Stomach smooth muscle (tissue), 2 donors: ENCODE results near the gene DOCK9.

Source experiments
- H3K27ac ChIP-seq: one replicate; pipeline ENCODE4 v1.7.0; 2013; ENCODE audit warnings: mild to moderate bottlenecking, low read length, inconsistent platforms
- H3K27me3 ChIP-seq, 2 donors: one replicate each; pipeline ENCODE4 v1.7.0; 2013; ENCODE audit warnings: low read length in 2 of 2; ENCODE audit not compliant: insufficient read depth in 2 of 2, control insufficient read depth in 1 of 2
- H3K36me3 ChIP-seq, 2 donors: one replicate each; pipeline ENCODE4 v1.7.0; 2013; ENCODE audit warnings: low read length in 2 of 2; ENCODE audit not compliant: control insufficient read depth in 2 of 2, insufficient read depth in 2 of 2
- H3K4me1 ChIP-seq: one replicate; pipeline ENCODE4 v1.7.0; 2013; ENCODE audit warnings: low read length; ENCODE audit not compliant: control insufficient read depth, insufficient read depth
- H3K4me3 ChIP-seq, 2 donors: one replicate each; pipeline ENCODE4 v1.7.0; 2013; ENCODE audit warnings: low read length in 2 of 2
- H3K9ac ChIP-seq, 2 donors: one replicate each; pipeline ENCODE4 v1.7.0; 2013; ENCODE audit warnings: low read length in 2 of 2, mild to moderate bottlenecking in 1 of 2
- H3K9me3 ChIP-seq, 2 donors: one replicate each; pipeline ENCODE4 v1.7.0; 2013; ENCODE audit warnings: low read length in 2 of 2; ENCODE audit not compliant: control insufficient read depth in 2 of 2
- donor health status: healthy.
- donor health status: Pancreatic carcinoma.

The DOCK9 gene

DNA sequence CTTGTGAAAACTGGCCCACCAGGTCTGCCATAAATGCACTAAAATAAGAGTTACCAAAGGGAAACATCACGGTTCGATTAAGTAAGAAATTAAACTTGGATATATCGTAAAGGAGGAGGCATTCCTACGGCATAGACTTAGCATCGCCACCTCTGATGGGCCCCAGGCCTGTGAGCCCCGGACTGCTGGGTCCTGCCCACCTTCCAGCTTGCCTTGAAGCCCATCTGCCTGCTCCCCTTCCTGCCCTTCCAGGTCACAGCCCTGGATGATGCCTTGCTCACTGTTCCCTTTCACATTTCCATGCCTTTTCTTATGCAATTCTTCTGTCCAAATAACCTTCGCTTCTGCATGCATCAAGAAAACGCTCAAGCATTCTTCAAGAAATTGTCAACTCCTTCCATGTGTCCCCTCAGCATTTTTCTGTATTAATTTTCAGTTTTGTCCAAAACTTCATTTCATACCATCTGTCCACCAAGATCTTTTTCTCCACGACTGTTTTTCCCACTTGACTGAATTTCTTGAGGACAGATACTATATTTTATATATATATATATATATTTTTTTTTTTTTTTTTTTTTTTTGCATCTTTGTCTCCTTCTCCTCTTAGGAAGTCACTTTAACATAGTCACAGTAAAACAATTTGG is 91.2 kb downstream of the DOCK9 start:
- Histone ChIP-seq H3K9me3 (no peaks in the 10 kb centered on the region), H3K9ac (no peak overlapping the region), H3K4me3 (no peak overlapping the region), H3K27ac (no peak overlapping the region), H3K4me1 (peaks cover 3% of the 10 kb centered on the region), H3K27me3 (no peaks in the 10 kb centered on the region), H3K36me3 (peaks cover 40 to 43% of the 10 kb centered on the region in 2 donors)

DNA sequence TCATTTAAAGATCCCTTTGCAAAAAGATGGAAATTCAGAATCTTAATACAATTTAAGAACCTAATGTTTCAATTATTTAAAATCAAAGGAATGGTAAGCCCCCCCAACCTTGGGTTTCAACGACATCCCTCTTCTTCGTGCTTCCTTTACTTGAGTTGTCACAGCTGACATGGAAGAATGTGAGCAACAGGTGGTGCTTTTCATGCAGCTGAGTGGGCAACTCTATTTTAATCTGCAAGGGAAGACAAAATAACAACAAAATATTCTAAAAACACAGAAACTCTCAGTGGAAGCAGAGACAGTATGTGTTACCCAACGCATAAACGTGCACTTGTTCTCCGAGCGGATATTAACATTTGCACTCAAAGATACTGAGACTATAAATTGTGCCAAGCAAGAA is 92.3 kb downstream of the DOCK9 start:
- Histone ChIP-seq H3K4me1 (peaks cover 3% of the 10 kb centered on the region), H3K36me3 (peaks cover 43 to 49% of the 10 kb centered on the region in 2 donors)

DNA sequence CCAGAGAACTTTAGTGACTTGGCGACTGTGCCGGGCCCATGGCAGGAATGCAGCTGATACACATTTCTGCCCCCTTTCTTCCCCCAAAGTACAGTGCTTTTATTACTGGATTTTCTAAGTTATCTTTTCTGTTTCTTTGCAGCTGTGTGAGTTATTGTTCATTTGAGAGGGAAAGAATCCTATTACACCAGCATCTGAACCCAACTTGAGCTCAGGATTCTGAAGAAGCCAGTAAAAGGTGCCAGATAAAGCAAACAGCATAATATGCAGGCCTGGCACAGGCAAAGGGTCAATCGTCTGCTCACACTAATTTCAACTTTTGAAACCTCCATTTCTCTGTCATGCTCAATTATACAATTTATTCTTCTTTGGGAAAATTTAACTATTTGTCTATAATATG is 93.9 kb downstream of the DOCK9 start:
- Histone ChIP-seq H3K27ac (no peak overlapping the region), H3K9me3 (no peaks in the 10 kb centered on the region), H3K9ac (no peak overlapping the region), H3K4me3 (no peak overlapping the region), H3K27me3 (no peaks in the 10 kb centered on the region), H3K4me1 (peaks cover 5% of the 10 kb centered on the region), H3K36me3 (peaks cover 51 to 60% of the 10 kb centered on the region in 2 donors)

More for the DNA sequence above, 92.3 kb downstream of the DOCK9 start:
- Histone ChIP-seq H3K9me3 (no peaks in the 10 kb centered on the region), H3K9ac (no peak overlapping the region), H3K4me3 (no peak overlapping the region), H3K27me3 (no peaks in the 10 kb centered on the region), H3K27ac (no peak overlapping the region)

DNA sequence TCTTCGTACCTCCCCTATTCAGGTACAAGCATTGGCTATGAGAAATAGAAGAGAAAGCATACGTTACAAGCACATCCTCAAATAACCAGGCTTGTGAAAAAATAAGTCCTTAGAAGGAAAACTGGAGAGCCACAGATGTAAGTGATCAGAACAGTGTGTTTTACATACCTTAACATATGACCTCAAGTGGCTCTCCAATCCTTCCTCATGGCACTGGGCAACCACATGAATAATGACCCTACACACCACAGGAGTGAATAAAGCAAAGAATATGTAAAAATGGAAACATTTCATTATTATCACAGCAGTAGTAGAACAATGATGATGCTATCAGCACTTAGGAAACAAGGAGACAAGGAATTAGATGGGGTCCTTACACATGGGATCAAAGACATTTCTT is 96.5 kb downstream of the DOCK9 start:
- no peaks in the 10 kb centered on the region for H3K27me3 ChIP-seq
- peaks cover 45 to 55% of the 10 kb centered on the region in 2 donors for H3K36me3 ChIP-seq
- peaks cover 16% of the 10 kb centered on the region for H3K4me1 ChIP-seq
- no peak overlapping the region for H3K4me3 ChIP-seq
- H3K9ac ChIP-seq: no peak overlapping the region
- H3K27ac ChIP-seq: no peak overlapping the region
- no peaks in the 10 kb centered on the region for H3K9me3 ChIP-seq

DNA sequence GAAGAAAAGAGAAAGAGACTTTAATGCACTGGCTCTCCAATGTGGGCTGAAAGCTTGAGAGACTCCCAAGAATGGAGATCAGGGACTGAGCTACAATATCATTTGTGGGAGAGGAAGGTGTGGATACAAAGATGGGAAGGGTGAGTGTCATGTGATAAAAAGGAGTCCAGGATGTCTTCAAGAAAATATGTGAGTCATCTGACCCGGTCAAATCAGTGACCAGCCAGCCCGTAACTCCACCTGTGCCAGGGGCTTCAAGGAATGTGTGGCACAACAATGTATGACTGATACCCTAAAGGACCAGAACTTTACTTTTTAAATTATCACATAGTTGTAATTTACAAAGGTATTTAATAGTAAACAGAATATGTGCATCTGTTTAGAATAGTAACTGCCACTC is 97.2 kb downstream of the DOCK9 start:
- no peak overlapping the region for H3K9ac ChIP-seq
- H3K4me3 ChIP-seq: no peak overlapping the region
- H3K27ac ChIP-seq: no peak overlapping the region
- H3K4me1 ChIP-seq: peaks cover 16% of the 10 kb centered on the region
- no peaks in the 10 kb centered on the region for H3K27me3 ChIP-seq
- peaks cover 46 to 54% of the 10 kb centered on the region in 2 donors for H3K36me3 ChIP-seq
- no peaks in the 10 kb centered on the region for H3K9me3 ChIP-seq

DNA sequence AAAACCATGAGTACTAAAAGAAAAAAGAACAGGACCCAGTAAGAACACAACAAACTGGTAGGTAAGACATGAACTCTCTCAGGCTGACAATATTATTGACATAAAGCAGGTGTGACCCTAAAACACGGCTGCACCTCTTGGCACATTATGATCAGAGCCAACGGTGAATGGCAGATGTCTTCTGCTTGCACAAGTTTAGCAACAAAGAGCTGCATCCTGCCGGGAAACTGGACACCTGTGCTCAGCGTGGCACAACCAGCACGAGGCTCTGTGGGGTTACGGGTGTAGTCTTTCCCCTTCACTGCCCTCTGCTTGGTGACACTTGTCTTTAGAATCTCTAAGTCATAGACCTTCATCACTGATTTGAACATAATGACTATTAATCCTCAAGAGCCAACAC is 97.9 kb downstream of the DOCK9 start:
- peaks cover 16% of the 10 kb centered on the region for H3K4me1 ChIP-seq
- no peak overlapping the region for H3K9ac ChIP-seq
- H3K36me3 ChIP-seq: peaks cover 47 to 56% of the 10 kb centered on the region in 2 donors
- no peaks in the 10 kb centered on the region for H3K27me3 ChIP-seq
- no peaks in the 10 kb centered on the region for H3K9me3 ChIP-seq
- H3K4me3 ChIP-seq: no peak overlapping the region
- H3K27ac ChIP-seq: no peak overlapping the region

DNA sequence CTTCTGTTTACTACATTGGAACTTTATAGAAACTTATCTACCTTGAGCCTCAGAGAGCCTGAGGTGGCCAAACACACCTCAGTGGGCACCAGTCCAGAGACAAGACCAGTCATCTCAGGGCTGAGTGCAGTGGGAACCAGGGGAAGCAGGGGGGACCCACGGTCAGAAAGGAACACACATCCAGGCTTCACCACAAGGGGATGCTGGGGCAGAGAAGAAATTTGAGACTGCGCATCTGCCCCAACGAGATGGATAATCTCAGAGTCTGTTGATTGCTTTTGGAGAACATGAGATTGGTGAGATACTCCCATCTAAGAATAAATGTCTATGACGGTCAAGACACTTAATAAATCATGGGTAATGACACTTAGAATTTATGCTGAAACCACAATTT is 98.7 kb downstream of the DOCK9 start:
- Histone ChIP-seq H3K27me3 (no peaks in the 10 kb centered on the region), H3K4me3 (no peak overlapping the region), H3K9me3 (no peaks in the 10 kb centered on the region), H3K4me1 (peaks cover 16% of the 10 kb centered on the region), H3K36me3 (peaks cover 47 to 52% of the 10 kb centered on the region in 2 donors), H3K27ac (peak overlapping the region; percentile 50), H3K9ac (no peak overlapping the region)

DNA sequence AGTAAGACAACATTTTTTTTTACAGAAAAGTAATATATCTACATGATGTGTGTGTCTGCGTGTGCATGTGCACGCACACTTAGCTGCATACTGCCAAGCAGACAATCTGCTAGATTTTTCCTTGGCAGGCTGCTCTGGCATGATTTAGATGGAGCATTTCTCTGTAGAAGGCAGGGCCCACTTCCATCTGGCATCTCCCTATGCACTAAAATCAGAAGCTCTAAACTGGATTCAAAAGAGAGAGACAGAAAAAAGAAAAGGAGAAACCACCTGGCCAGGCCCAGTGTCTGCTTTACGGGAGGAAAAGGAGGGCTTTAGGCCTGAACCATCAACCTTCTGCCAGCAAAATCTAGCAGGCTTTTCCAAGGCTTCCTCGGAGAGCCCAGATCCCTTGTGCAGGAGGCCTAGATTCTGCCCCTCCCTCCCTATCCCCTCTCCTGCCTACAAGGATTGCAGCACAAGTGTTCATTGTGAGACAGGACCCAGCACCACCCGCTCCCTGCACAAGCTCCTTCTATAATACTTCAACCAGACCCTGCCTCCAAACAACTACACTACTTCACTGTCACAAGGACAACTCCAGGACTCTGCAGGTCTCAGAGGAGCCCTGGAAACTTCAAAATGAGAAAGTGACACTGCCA is 99.3 kb downstream of the DOCK9 start:
- H3K36me3 ChIP-seq: peaks cover 46% of the 10 kb centered on the region in 2 donors

DNA sequence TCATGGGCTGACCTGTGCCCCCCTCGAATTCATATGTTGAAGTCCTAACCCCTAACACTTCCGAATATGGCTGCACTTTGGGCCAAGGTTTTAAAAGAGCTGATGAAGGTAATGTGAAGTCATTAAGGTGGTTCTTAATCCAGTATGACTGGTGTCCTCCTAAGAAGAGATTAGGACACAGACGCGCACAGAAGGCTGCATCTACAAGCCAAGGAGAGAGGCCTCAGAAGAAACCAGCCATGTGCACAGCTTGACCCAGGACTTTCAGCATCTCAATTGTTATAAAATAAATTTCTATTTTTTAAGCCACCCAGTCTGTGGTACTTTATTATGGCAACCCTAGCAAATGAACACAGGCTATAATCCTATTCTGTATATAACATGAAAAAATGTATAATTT is 99.9 kb downstream of the DOCK9 start:
- H3K4me3 ChIP-seq: no peak overlapping the region
- peaks cover 3 to 5% of the 10 kb centered on the region in 2 donors for H3K9me3 ChIP-seq
- peaks cover 45 to 46% of the 10 kb centered on the region in 2 donors for H3K36me3 ChIP-seq
- no peaks in the 10 kb centered on the region for H3K27me3 ChIP-seq
- no peak overlapping the region for H3K9ac ChIP-seq
- H3K4me1 ChIP-seq: peaks cover 16% of the 10 kb centered on the region
- H3K27ac ChIP-seq: no peak overlapping the region

More for the DNA sequence above, 99.3 kb downstream of the DOCK9 start:
- Histone ChIP-seq H3K9ac (peak overlapping the region in 1 of 2 donors; percentile 42), H3K27me3 (no peaks in the 10 kb centered on the region), H3K4me1 (peaks cover 16% of the 10 kb centered on the region), H3K27ac (peak overlapping the region; percentile 50), H3K9me3 (no peaks in the 10 kb centered on the region), H3K4me3 (no peak overlapping the region)

DNA sequence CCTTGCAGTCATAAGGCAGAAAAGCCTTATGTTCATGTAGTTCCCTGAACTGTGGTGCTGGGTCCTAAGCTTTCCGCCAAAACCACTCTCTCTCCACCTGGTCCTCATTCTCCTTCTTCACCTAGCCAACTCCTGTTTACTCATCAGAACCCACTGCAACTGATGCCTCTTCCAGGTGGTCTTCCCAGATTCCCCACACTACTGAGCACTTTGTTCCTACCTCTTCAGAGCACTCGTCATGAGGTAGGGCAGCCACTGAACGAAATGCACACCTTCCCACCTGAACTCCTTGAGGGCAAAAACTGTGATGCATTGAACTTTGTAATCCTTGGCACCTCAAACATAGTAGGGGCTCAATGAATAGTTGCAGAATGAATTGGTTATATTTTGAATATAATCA is 100.4 kb downstream of the DOCK9 start:
- no peak overlapping the region for H3K27ac ChIP-seq
- H3K36me3 ChIP-seq: peaks cover 43 to 46% of the 10 kb centered on the region in 2 donors
- no peak overlapping the region for H3K9ac ChIP-seq
- no peaks in the 10 kb centered on the region for H3K27me3 ChIP-seq
- H3K4me3 ChIP-seq: no peak overlapping the region
- peaks cover 16% of the 10 kb centered on the region for H3K4me1 ChIP-seq
- H3K9me3 ChIP-seq: peaks cover 3 to 5% of the 10 kb centered on the region in 2 donors

DNA sequence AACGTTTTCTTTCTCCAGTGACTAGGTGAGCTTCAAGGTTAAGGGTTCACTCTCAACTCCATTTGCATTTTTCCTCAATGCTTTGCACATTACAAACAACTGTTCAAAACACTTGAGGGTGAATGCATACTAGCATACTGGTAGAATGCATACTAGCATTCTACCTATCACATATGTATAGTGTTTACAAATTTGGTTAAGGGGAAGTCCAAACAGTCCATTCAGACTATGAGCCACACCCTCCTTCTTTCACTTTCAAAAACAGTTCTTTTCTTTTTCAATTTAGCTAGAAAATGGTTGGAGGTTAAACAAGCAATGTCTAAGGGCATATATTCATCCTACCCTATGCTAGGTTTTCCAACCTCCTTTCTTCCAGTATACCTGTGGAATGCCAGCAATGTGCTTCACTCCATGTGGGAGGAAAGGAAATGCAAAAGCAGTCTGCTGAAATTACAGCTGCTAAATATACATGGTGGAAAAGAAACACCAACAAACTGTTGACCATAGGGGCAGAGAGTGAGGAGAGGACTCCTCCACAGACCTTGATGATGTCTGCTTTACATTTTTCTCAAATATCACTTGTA is 102.6 kb downstream of the DOCK9 start:
- Histone ChIP-seq H3K27me3 (no peaks in the 10 kb centered on the region), H3K36me3 (peaks cover 24 to 33% of the 10 kb centered on the region in 2 donors), H3K4me1 (peaks cover 16% of the 10 kb centered on the region), H3K9me3 (peaks cover 3 to 5% of the 10 kb centered on the region in 2 donors), H3K4me3 (no peak overlapping the region), H3K9ac (no peak overlapping the region), H3K27ac (no peak overlapping the region)
